Measurements from ENCODE around the gene BCLAF1. TPM values are rescaled to one million over a fixed set of nuclear protein-coding genes. Genes with fewer than 3 reads are reported as not detected.

Gene BCLAF1
- total and polyA plus RNA-seq, 9 of the 15 experiments (the other 6 are each of a cell fraction or from before 2014, with no cell fraction given): 65.4 to 286 (median 165) TPM

DNA sequence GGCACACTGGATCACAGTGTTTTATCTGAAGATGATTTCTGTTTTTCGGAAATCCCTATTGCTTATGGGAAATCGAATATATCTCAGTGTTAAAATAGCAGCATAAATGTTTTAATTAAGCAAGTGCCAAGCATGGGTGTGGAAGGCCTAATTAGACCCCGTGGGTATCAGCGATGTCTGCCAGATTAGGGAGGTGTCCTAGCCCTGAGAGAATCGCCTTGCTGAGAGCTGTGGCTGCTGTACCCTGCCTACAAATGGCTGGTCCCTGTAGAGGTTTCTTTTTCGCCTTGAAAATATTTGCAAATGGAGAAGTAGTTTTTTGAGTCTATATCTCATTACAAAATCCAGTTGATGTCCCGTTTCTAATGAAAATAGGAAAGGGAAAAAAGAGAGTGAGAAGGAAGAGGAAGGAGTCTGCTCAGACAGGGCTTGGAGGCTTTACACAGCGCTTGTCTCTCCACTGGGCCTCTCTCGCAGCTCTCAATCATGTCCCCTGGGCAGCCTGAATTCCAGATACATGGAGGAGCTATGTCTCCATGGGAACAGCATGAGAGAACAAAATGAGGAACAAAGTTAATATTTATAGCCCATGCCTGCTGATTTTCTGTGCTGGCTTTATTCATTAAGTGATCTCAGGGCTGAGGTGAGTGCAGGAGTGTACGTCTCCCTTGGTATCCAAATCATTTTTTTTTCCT is 35.2 kb upstream of the BCLAF1 start (continued):
- TF ChIP-seq ZNF76 (CRISPR knock-in tag; IDR thresholded peaks at IDR 0.05; ENCODE audit: borderline replicate concordance) (no peak), DPF2 (IDR thresholded peaks at IDR 0.05) (no peak), RBM17 (IDR thresholded peaks at IDR 0.05; ENCODE audit: borderline replicate concordance, low read depth, low read length) (no peak), ZNF766 (CRISPR knock-in tag; conservative IDR thresholded peaks at IDR 0.05) (0 out of 2 replicates have a peak, but pooled peaks have one; percentile 29)
- TF ChIP-seq, protein P1, sequence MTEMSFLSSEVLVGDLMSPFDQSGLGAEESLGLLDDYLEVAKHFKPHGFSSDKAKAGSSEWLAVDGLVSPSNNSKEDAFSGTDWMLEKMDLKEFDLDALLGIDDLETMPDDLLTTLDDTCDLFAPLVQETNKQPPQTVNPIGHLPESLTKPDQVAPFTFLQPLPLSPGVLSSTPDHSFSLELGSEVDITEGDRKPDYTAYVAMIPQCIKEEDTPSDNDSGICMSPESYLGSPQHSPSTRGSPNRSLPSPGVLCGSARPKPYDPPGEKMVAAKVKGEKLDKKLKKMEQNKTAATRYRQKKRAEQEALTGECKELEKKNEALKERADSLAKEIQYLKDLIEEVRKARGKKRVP (CRISPR knock-in tag; IDR thresholded peaks at IDR 0.05): no peak

DNA sequence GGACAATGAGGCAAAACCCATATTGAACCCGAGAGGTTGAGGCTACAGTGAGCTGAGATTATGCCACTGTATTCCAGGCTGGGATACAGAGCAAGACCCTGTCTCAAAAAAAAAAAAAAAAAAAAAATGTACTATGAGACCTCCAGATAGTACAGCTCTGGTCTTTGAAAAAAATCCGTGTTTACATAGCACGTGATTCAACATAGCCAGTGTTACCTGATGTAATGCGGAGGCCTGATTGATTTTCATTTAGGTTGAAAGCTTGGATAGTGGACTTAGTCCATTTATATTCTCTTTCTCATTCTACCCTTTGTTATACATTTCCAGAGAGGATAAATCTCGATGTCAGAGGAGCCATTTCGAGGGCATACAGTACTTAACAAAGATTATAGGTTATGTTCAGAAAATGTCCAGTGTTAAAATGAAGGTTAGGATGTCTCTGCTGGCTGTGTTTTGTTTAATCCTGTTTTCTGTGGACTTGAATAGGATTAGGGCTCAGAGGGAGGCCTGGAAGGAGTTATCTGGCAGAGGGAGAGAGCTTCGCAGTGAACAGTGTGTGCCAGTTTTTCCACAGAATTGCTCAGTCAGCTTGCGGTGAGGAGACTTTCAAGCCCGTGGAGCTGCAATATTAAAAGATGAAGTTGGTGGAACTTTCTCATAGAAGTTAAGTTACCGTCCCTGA is 33.9 kb upstream of the BCLAF1 start:
- Histone ChIP-seq H3K4me3 (no peak overlapping the region), H3K9ac (ENCODE audit: insufficient read depth in 1 of 2, low read depth in 2 of 2, low read length in 2 of 2) (no peak overlapping the region), H3K4me1 (replicated peaks in 1 of 2; ENCODE audit: control insufficient read depth in 2 of 2, insufficient read depth in 2 of 2, low read length in 2 of 2) (no peaks in the 10 kb centered on the region), H3K79me2 (ENCODE audit: control insufficient read depth, insufficient read depth, low read length) (no peaks in the 10 kb centered on the region), H3K9me3 (replicated peaks; ENCODE audit: control insufficient read depth, insufficient read depth, low read depth, low read length) (no peaks in the 10 kb centered on the region), H3K27ac (ENCODE audit: extremely low read depth, low read depth, low read length) (no peak overlapping the region), H3K4me2 (ENCODE audit: insufficient read depth, low read length) (no peak overlapping the region), H2AFZ (ENCODE audit: low read depth, low read length) (no peak overlapping the region), H4K20me1 (replicated peaks; ENCODE audit: control insufficient read depth, insufficient read depth, low read length) (no peaks in the 10 kb centered on the region), H3K9me1 (ENCODE audit: control insufficient read depth, insufficient read depth, low read length) (no peaks in the 10 kb centered on the region), H3K27me3 (ENCODE audit: control insufficient read depth in 2 of 2, insufficient read depth in 2 of 2, low read length in 2 of 2) (peaks cover 10 to 14% of the 10 kb centered on the region in 2 experiments; a peak in 4 of 5 replicates), H3K36me3 (ENCODE audit: control insufficient read depth, insufficient read depth, low read length) (no peaks in the 10 kb centered on the region)
- no peak for FAIRE-seq
- in situ Hi-C loops (cut with MboI): no loop called here
- no peak for DNase-seq (ENCODE audit: extremely low read depth in 1 of 4, low spot score in 3 of 4)
- ATAC-seq: no peak
- WGBS (ENCODE audit: insufficient coverage, low coverage, missing lambda C conversion rate): 12% methylated on average over 10 of the region's 10 CpGs
- BruUV-seq (replicated peaks): no TSS peak
- CTCF ChIA-PET (ENCODE audit: low intra/inter-chr PET ratio): interaction anchor here (0.6 kb wide), 1 partner anchor 163 kb away, joined by 3 read pairs; no protein-coding TSS in a partner anchor
- POLR2A ChIA-PET: interaction anchor here (1.0 to 4.3 kb wide), 7 partner anchors 10 to 73 kb away, joined by 3 to 18 read pairs (median 4); partner anchors contain the start of gene BCLAF1
- intact Hi-C loops (cut with micrococcal nuclease): no loop called here
- TF ChIP-seq NONO (IDR thresholded peaks at IDR 0.05; ENCODE audit: low read depth in 2 of 2, low read length in 1 of 2): no peak
- TF ChIP-seq SIN3A (IDR thresholded peaks at IDR 0.05; ENCODE audit: borderline replicate concordance in 2 of 2, control insufficient read depth in 1 of 2, low read depth in 2 of 2, low read length in 2 of 2): no peak
- no peak for TF ChIP-seq ZNF57 (CRISPR knock-in tag; IDR thresholded peaks at IDR 0.05)
- TF ChIP-seq CXXC5 (CRISPR knock-in tag; IDR thresholded peaks at IDR 0.05): no peak
- no peak for TF ChIP-seq ZNF217 (CRISPR knock-in tag; IDR thresholded peaks at IDR 0.05)
- no peak for TF ChIP-seq BMI1 (IDR thresholded peaks at IDR 0.05; ENCODE audit: low read length)
- no peak for TF ChIP-seq TCF7 (IDR thresholded peaks at IDR 0.05; ENCODE audit: borderline replicate concordance)
- TF ChIP-seq, protein P2, sequence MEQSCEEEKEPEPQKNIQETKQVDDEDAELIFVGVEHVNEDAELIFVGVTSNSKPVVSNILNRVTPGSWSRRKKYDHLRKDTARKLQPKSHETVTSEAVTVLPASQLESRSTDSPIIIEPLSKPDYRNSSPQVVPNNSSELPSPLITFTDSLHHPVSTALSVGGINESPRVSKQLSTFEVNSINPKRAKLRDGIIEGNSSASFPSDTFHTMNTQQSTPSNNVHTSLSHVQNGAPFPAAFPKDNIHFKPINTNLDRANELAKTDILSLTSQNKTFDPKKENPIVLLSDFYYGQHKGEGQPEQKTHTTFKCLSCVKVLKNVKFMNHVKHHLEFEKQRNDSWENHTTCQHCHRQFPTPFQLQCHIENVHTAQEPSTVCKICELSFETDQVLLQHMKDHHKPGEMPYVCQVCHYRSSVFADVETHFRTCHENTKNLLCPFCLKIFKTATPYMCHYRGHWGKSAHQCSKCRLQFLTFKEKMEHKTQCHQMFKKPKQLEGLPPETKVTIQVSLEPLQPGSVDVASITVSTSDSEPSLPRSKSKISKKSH (CRISPR knock-in tag; IDR thresholded peaks at IDR 0.05): no peak
